SK-N-SH treated with all-trans-retinoic acid at 6 μM for 48 hours (cell line): ENCODE results near the gene PLA1A.
A peak's percentile ranks its signal among the peaks of the same experiment; 100 is the strongest.

Experiments used
- ATAC-seq: fragments of 200-7000 bp; cut with Tn5 transposase; 3 replicates; pipeline ENCODE4 v1.9.1; 2020; ENCODE audit warnings: mild to moderate bottlenecking, moderate library complexity
- CREB5 ChIP-seq: fragments of 250-450 bp; sonication (Bioruptor Pico); IDR thresholded peaks from 2 replicates; pipeline ENCODE4 v1.5.1; 2020; ENCODE audit warnings: low read depth, mild to moderate bottlenecking, moderate library complexity
- CSDC2 ChIP-seq: fragments of 250-450 bp; sonication (Bioruptor Pico); IDR thresholded peaks from 2 replicates; pipeline ENCODE4 v1.5.0; 2020; ENCODE audit warnings: mild to moderate bottlenecking, moderate library complexity
- CSRNP3 ChIP-seq: fragments of 250-450 bp; sonication (Bioruptor Pico); IDR thresholded peaks from 2 replicates; pipeline ENCODE4 v1.5.1; 2021; ENCODE audit warnings: mild to moderate bottlenecking, moderate library complexity
- GLIS3 ChIP-seq: fragments of 250-450 bp; sonication (Bioruptor Pico); IDR thresholded peaks from 2 replicates; pipeline ENCODE4 v1.5.0; 2020; ENCODE audit warnings: mild to moderate bottlenecking, moderate library complexity
- ISL1 ChIP-seq: fragments of 250-450 bp; sonication (Bioruptor Pico); IDR thresholded peaks from 2 replicates; pipeline ENCODE4 v2.1.2; 2022; ENCODE audit warnings: mild to moderate bottlenecking, moderate library complexity
- OSR1 ChIP-seq: fragments of 250-450 bp; sonication (Bioruptor Pico); IDR thresholded peaks from 2 replicates; pipeline ENCODE4 v1.8.0; 2022; ENCODE audit warnings: moderate library complexity, mild to moderate bottlenecking, inconsistent platforms
- POU6F1 ChIP-seq: fragments of 250-450 bp; sonication (Bioruptor Pico); IDR thresholded peaks from 2 replicates; pipeline ENCODE4 v1.8.0; 2021; ENCODE audit warnings: low read depth, mild to moderate bottlenecking, moderate library complexity, borderline replicate concordance
- PPARA ChIP-seq: fragments of 250-450 bp; sonication (Bioruptor Pico); IDR thresholded peaks from 2 replicates; pipeline ENCODE4 v1.5.0; 2020; ENCODE audit warnings: mild to moderate bottlenecking, borderline replicate concordance
- RARB ChIP-seq: fragments of 250-450 bp; sonication (Bioruptor Pico); IDR thresholded peaks from 2 replicates; pipeline ENCODE4 v1.8.0; 2021; ENCODE audit warnings: mild to moderate bottlenecking, moderate library complexity
- SNAI2 ChIP-seq: fragments of 250-450 bp; sonication (Bioruptor Pico); IDR thresholded peaks from 2 replicates; pipeline ENCODE4 v1.5.0; 2020; ENCODE audit warnings: mild to moderate bottlenecking, moderate library complexity
- TCF4 ChIP-seq: fragments of 250-450 bp; sonication (Bioruptor Pico); IDR thresholded peaks from 2 replicates; pipeline ENCODE4 v1.8.0; 2021; ENCODE audit warnings: mild to moderate bottlenecking, moderate library complexity, borderline replicate concordance
- TOX ChIP-seq: fragments of 250-450 bp; sonication (Bioruptor Pico); IDR thresholded peaks from 2 replicates; pipeline ENCODE4 v1.8.0; 2021; ENCODE audit warnings: mild to moderate bottlenecking, moderate library complexity, borderline replicate concordance
- ZC3H10 ChIP-seq: fragments of 250-450 bp; sonication (Bioruptor Pico); IDR thresholded peaks from 2 replicates; pipeline ENCODE4 v1.5.1; 2021; ENCODE audit warnings: mild to moderate bottlenecking, moderate library complexity
- ZFP3 ChIP-seq: fragments of 250-450 bp; sonication (Bioruptor Pico); IDR thresholded peaks from 2 replicates; pipeline ENCODE4 v1.5.0; 2020; ENCODE audit warnings: mild to moderate bottlenecking, moderate library complexity
- ZNF565 ChIP-seq: fragments of 450-650 bp; formaldehyde crosslinking; conservative IDR thresholded peaks from 2 replicates; pipeline ENCODE4 v1.5.0; 2020; ENCODE audit warnings: low read depth, mild to moderate bottlenecking, moderate library complexity
- ZNF70 ChIP-seq: fragments of 450-650 bp; formaldehyde crosslinking; IDR thresholded peaks from 2 replicates; pipeline ENCODE4 v1.5.0; 2020; ENCODE audit warnings: mild to moderate bottlenecking, moderate library complexity
- ZNF8 ChIP-seq: fragments of 450-650 bp; formaldehyde crosslinking; IDR thresholded peaks from 2 replicates; pipeline ENCODE4 v1.5.0; 2020; ENCODE audit warnings: mild to moderate bottlenecking, moderate library complexity
- TF ChIP-seq, protein P1 (sequence below): fragments of 250-450 bp; sonication (Bioruptor Pico); IDR thresholded peaks from 2 replicates; pipeline ENCODE4 v1.8.0; 2020; ENCODE audit warnings: mild to moderate bottlenecking, moderate library complexity, borderline replicate concordance

Gene PLA1A

DNA sequence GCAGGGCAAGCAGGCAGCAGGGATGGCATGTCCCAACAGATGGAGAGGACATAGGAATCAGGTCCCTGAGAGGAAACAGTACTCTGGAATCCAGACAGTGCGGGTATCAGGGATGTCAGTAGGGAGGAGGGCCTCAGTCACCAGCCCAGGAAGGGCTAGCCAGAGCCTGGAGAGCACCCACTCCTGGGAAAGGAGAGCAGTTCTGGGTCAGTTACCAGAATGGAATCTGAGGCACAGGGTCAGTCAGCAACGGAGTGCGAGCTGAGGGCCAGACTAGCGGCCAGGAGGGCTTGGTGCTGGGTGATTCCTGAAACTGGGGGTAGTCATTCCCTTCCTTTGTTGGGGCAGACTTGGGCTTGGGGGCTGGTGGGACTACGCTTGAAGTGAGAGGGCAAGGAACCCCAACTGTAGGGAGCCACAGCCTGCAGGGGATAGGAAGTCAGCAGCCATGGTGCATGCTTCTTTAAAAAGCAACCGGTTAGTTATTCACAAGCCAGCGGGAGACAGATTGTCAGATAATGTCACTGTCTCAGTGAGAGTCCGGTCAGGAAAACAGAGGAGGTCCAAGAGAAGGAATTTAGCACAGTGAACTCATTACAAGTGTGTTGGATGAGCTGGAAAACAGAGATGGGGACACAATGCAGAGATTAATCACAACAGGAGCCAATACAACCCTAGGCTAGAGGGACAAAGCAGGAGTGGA is 27.9 kb downstream of the PLA1A start:
- peak; percentile 29 for ATAC-seq
- TF ChIP-seq, protein P1, sequence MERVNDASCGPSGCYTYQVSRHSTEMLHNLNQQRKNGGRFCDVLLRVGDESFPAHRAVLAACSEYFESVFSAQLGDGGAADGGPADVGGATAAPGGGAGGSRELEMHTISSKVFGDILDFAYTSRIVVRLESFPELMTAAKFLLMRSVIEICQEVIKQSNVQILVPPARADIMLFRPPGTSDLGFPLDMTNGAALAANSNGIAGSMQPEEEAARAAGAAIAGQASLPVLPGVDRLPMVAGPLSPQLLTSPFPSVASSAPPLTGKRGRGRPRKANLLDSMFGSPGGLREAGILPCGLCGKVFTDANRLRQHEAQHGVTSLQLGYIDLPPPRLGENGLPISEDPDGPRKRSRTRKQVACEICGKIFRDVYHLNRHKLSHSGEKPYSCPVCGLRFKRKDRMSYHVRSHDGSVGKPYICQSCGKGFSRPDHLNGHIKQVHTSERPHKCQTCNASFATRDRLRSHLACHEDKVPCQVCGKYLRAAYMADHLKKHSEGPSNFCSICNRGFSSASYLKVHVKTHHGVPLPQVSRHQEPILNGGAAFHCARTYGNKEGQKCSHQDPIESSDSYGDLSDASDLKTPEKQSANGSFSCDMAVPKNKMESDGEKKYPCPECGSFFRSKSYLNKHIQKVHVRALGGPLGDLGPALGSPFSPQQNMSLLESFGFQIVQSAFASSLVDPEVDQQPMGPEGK (CRISPR knock-in tag), result no peak
- TF ChIP-seq ZNF70 (CRISPR knock-in tag) (no peak), TOX (CRISPR knock-in tag) (no peak), POU6F1 (CRISPR knock-in tag) (no peak), PPARA (no peak), ZC3H10 (CRISPR knock-in tag) (no peak), OSR1 (CRISPR knock-in tag) (no peak), ISL1 (CRISPR knock-in tag) (no peak), RARB (CRISPR knock-in tag) (no peak), ZNF8 (CRISPR knock-in tag) (no peak)

- ATAC-seq, result peak; percentile 12; the same call in 2 of the 3 replicates
- TF ChIP-seq CSDC2, result no peak
- TF ChIP-seq TOX (CRISPR knock-in tag), result no peak
- no peak for TF ChIP-seq ISL1 (CRISPR knock-in tag)
- TF ChIP-seq GLIS3 (CRISPR knock-in tag), result no peak
- TF ChIP-seq, protein P1 (CRISPR knock-in tag), result no peak
- TF ChIP-seq TCF4 (CRISPR knock-in tag), result no peak
- no peak for TF ChIP-seq OSR1 (CRISPR knock-in tag)
- TF ChIP-seq ZNF565 (CRISPR knock-in tag), result no peak
- TF ChIP-seq ZC3H10 (CRISPR knock-in tag), result no peak
- TF ChIP-seq RARB (CRISPR knock-in tag), result no peak
- no peak for TF ChIP-seq ZNF70 (CRISPR knock-in tag)
Measured at GRCh38 chr3:119626196-119626595, 28.5 kb downstream of the PLA1A start.

DNA sequence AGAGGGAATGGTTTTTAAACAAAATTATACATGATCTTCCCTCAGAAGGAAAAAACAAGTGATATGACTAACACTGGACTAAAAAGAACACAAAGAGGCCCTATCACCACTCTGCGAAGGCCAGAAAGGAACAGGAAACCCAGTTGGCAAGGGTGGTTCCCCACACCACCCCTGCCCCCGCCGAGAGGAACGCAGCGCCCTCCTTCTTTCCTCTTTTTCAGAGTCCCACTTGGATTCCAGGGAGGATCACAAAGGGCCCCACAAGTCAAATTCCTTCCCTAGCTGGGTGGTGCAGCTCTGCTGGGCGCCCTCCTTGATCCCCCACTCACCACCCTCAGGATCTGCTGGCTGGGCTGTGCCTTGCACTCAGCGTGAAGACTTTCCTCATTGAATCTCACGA is 29.8 kb downstream of the PLA1A start:
- no peak for TF ChIP-seq ZFP3 (CRISPR knock-in tag)
- no peak for TF ChIP-seq ZNF70 (CRISPR knock-in tag)
- no peak for TF ChIP-seq CSRNP3
- TF ChIP-seq OSR1 (CRISPR knock-in tag), result no peak
- TF ChIP-seq CSDC2, result no peak
- no peak for TF ChIP-seq ZNF565 (CRISPR knock-in tag)
- TF ChIP-seq SNAI2, result no peak
- no peak for TF ChIP-seq RARB (CRISPR knock-in tag)
- TF ChIP-seq CREB5, result no peak
- TF ChIP-seq, protein P1 (CRISPR knock-in tag), result no peak
- no peak for TF ChIP-seq TOX (CRISPR knock-in tag)
- TF ChIP-seq GLIS3 (CRISPR knock-in tag), result no peak
- no peak for ATAC-seq
